IPS-15b (cell line): Measurements from ENCODE around the gene TSPAN12.

Source experiments
- H3K27me3 ChIP-seq: one replicate; pipeline ENCODE4 v1.6.1; 2013; ENCODE audit warnings: low read length; ENCODE audit not compliant: control insufficient read depth, insufficient read depth
- H3K36me3 ChIP-seq: one replicate; pipeline ENCODE4 v1.6.1; 2013; ENCODE audit warnings: low read length; ENCODE audit not compliant: control insufficient read depth, insufficient read depth
- H3K4me1 ChIP-seq: one replicate; pipeline ENCODE4 v1.6.1; 2013; ENCODE audit warnings: mild to moderate bottlenecking, low read length; ENCODE audit not compliant: control insufficient read depth, insufficient read depth
- H3K4me3 ChIP-seq: one replicate; pipeline ENCODE4 v1.5.1; 2013; ENCODE audit warnings: low read depth, low read length
- H3K9ac ChIP-seq: one replicate; pipeline ENCODE4 v1.6.1; 2013; ENCODE audit warnings: low read depth, mild to moderate bottlenecking, low read length
- H3K9me3 ChIP-seq: one replicate; pipeline ENCODE4 v1.6.1; 2013; ENCODE audit warnings: mild to moderate bottlenecking, low read length; ENCODE audit not compliant: control insufficient read depth, insufficient read depth

TSPAN12 gene

DNA sequence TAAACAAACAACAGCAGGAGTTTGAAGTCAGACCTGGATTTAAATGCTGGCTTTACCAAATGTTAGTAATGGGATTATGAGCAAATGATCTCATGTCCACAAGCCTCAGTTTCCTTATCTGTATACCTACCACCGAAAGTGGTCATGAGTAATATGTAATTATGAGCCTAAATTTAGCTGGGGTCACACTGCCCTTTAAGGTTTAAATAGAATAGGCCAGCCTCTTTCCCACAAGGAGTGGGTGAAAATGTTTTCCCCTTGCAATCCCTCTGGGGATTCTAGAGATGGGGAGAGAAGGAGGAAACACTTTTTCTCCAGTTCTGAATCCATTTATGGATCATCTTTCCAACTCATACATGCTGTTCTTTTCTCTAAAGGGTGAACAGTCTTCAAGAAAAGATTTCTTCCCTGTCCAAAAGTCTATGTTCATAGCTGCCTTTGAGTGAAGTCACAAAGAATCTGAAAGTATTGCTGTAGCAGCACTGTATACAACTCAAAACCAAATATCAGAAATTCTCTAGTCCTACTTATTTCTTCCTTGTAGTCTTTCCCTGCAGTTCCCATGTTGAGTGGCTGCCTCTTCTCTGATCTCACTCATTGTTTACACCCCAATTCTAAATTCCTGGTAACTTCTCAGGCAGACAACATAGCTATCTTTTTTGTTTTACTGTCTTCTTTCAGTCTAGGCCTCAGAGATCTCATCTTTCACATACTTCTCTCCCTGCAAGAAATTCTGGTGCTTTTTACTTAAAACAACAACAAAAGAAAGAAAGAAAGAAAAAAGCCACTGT is 7.4 kb upstream of the TSPAN12 start:
- Histone ChIP-seq H3K4me3 (no peak overlapping the region), H3K4me1 (no peaks in the 10 kb centered on the region), H3K36me3 (no peaks in the 10 kb centered on the region), H3K9me3 (no peaks in the 10 kb centered on the region), H3K27me3 (no peaks in the 10 kb centered on the region), H3K9ac (no peak overlapping the region)

DNA sequence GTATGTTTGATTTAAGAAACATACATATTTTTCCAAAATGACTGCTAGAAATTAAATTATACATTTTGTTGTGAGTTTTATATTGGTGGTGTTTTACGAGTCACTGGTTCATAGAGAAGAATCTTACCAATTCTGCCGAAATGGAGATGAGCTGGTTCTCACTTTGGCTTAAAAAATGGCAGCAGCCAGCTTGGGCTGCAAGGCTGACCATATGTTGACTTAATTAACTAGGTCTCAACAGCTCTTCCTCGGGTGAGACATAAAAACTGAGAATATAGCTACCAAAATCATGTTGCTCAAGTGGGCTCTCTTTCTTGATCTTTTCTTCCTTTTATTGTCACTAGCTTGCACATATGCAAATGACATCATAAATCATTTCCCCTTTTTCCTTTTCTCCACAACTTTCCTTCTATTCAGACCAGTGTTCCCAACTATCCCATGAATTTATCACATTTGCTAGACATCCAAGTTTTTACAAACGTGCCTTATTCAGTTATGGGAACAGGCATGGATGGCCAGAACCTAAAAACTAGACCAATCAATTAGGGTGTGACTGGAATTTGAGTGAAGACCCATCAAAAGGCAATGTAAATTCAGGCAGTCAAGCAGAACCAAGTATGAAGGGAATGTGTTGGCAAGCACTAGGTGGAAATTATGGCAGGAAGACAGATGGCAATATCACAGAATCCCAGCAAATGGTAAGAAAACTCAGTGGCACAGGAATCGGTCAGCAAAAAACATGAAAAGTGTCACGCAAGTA is 6.4 kb upstream of the TSPAN12 start:
- no peaks in the 10 kb centered on the region for H3K9me3 ChIP-seq
- H3K4me1 ChIP-seq = no peaks in the 10 kb centered on the region
- H3K27me3 ChIP-seq = peaks cover 5% of the 10 kb centered on the region
- H3K9ac ChIP-seq = no peak overlapping the region
- no peaks in the 10 kb centered on the region for H3K36me3 ChIP-seq
- no peak overlapping the region for H3K4me3 ChIP-seq

DNA sequence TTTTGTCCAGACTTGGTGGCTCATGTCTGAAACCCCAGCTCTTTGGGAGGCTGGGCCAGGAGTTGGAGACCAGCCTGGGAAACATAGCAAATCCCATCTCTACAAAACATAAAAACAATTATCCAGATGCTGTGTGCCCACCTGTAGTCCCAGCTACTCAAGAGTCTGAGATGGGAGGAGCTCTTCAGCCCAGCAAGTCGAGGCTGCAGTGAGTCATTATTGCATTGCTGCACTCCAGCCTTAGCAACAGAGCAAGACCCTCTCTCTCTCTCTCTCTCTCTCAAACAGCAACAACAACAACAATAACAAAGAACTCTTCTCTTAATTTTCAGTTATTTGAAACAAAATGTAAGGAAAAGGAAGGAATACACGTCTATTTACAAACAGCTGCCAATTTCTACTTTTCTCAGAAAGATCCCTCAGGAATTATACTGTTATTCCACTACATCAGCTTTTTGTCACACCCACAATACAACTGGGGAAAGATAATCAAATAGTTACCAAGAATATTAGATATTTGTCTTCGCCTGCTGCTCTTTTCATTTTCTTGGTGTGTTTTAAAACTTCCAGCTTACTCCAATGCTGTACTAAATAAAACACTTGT is 5.1 kb upstream of the TSPAN12 start:
- no peaks in the 10 kb centered on the region for H3K36me3 ChIP-seq
- no peak overlapping the region for H3K4me3 ChIP-seq
- no peaks in the 10 kb centered on the region for H3K4me1 ChIP-seq
- H3K9ac ChIP-seq = no peak overlapping the region
- no peaks in the 10 kb centered on the region for H3K9me3 ChIP-seq
- H3K27me3 ChIP-seq = peaks cover 9% of the 10 kb centered on the region

DNA sequence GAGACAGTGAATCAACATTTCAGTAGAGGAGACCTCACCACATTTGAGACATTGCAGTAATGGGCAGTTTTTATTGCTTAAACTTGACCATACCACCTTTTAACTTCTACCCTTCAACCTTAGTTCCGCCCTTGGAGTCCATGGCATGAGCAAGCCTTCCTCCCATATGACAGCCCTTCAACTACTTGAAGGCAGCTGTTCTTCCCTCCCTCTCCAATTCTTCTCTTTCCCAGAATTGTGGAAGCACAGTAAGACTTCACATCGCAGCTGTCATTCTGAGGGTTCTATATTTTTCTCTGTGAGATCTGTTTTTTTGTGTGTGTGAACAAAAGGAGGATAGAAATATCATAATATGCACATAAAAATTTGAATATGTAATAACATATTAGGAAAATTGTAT is 2.2 kb upstream of the TSPAN12 start:
- Histone ChIP-seq H3K9ac (no peak overlapping the region), H3K9me3 (no peaks in the 10 kb centered on the region), H3K4me1 (peaks cover 3% of the 10 kb centered on the region), H3K27me3 (peaks cover 9% of the 10 kb centered on the region), H3K4me3 (no peak overlapping the region), H3K36me3 (no peaks in the 10 kb centered on the region)

DNA sequence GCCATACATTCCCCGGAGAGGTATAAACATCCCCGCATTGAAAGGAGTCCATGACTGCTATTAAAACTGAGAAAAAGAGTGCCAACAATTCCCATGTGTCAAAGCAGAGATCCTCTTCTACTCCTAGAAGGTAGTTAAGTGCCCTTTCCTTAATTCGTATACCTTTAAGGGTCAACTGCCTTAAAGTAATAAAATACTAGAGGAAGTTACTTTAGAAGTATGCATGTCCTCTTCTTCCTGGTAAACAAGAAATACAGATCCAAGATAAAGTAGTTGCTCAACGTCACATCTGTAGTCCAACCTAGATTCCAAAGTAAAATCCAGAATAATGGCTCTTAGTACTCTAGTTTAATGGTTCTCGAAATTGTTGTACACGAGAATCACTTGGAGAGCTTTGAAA is 1.5 kb upstream of the TSPAN12 start:
- Histone ChIP-seq H3K36me3 (no peaks in the 10 kb centered on the region), H3K27me3 (peaks cover 9% of the 10 kb centered on the region), H3K4me3 (no peak overlapping the region), H3K4me1 (peaks cover 3% of the 10 kb centered on the region), H3K9ac (no peak overlapping the region), H3K9me3 (no peaks in the 10 kb centered on the region)

DNA sequence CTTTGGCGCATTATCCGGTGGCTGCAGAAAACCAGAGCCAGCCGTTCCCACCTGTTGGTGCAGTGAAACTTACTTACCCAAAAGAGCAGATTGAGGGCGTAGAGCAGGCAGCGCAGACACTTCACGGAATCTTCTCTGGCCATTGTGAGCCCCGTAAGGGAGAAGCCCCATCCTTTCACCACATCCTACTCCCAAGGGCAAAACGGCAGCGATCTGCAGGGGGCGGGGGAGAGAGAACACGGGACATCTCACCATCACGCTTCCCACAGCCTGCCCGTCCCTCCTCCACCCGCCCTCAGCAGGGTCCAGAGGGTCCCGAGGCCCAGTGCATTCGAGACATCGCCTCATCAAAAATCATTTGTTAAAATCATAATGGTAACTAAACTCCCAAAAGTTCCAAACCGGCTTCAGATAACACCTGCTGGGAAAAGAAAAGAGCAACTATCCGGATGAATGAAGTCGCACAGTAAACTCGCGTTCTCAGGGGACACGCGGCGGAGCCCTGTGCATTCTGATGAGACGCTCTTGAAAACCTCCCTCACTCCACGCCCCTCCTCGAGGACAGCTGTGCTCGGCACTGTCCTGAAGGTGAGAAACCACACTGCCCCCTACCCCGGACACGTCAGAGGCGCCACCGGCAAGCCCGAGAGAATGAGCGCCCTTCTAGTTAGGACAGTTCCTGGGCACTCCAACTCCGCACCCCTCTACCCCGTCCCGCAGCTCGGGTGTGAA is 1.2 kb downstream of the TSPAN12 start:
- Histone ChIP-seq H3K27me3 (peaks cover 9% of the 10 kb centered on the region), H3K36me3 (no peaks in the 10 kb centered on the region), H3K4me3 (peak overlapping the region; percentile 60), H3K4me1 (peaks cover 3% of the 10 kb centered on the region), H3K9me3 (no peaks in the 10 kb centered on the region), H3K9ac (no peak overlapping the region)

DNA sequence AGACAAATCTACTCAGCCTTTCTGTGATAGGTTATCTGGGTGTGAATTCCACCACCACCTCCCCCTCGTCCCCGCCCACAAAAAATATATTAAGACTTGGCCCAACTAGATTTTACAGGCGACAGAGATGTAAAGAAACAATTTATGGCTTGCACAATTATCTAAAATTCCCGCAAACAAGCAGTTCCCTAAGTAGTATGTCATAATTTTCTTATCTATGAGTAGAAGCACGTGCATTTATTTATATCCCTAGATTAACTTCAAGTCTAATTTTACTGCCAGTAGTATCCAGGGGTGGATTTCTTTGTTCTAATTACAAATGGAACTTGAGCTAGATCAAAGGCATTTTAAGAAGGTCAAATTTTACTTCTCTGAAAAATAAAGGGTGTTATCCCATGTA is 1.7 kb downstream of the TSPAN12 start:
- peak overlapping the region; percentile 60 for H3K4me3 ChIP-seq
- H3K27me3 ChIP-seq = peaks cover 9% of the 10 kb centered on the region
- peaks cover 3% of the 10 kb centered on the region for H3K4me1 ChIP-seq
- H3K9me3 ChIP-seq = no peaks in the 10 kb centered on the region
- H3K36me3 ChIP-seq = no peaks in the 10 kb centered on the region
- H3K9ac ChIP-seq = no peak overlapping the region

DNA sequence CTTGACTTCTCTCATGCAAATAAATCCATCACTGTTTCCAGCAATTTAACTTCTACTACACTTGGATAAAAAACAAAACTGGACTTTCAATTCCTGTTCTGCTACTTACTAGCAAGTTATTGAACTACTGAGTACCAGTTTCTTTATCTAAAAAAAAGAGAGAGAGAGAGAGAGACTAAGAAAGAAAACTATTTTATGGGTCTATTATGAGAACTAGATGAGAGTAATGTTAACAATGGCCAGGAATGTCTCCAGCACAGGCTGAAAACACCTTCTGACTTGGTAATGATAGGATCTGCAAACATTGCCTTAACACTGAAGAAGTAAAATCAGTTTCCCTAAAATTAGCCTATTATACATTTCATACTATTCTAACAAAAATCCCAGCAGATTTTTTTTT is 5.2 kb downstream of the TSPAN12 start:
- Histone ChIP-seq H3K27me3 (no peaks in the 10 kb centered on the region), H3K4me3 (no peak overlapping the region), H3K9me3 (no peaks in the 10 kb centered on the region), H3K36me3 (no peaks in the 10 kb centered on the region), H3K9ac (no peak overlapping the region), H3K4me1 (peaks cover 3% of the 10 kb centered on the region)

DNA sequence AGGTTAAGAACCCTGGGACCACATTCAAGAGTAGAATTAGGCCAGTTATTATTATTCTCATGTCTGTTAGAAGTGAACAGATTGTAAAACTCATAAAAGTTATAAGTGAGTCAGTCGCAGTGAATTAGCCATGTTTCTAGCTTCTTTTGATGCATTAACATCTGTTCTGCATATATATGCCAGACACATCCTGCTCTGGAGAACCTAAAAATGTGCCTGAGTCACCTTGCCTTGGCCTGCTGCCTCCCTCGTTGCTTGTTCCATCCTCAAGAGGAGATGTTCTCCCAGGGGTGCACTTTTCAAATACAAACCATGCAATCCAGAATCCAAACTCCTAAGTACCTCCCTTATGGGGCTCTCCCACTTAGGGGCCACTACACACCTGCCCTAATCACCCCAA is 14.8 kb downstream of the TSPAN12 start:
- H3K9ac ChIP-seq = no peak overlapping the region
- H3K36me3 ChIP-seq = no peaks in the 10 kb centered on the region
- no peak overlapping the region for H3K4me3 ChIP-seq
- peaks cover 18% of the 10 kb centered on the region for H3K4me1 ChIP-seq
- H3K27me3 ChIP-seq = no peaks in the 10 kb centered on the region
- H3K9me3 ChIP-seq = no peaks in the 10 kb centered on the region

DNA sequence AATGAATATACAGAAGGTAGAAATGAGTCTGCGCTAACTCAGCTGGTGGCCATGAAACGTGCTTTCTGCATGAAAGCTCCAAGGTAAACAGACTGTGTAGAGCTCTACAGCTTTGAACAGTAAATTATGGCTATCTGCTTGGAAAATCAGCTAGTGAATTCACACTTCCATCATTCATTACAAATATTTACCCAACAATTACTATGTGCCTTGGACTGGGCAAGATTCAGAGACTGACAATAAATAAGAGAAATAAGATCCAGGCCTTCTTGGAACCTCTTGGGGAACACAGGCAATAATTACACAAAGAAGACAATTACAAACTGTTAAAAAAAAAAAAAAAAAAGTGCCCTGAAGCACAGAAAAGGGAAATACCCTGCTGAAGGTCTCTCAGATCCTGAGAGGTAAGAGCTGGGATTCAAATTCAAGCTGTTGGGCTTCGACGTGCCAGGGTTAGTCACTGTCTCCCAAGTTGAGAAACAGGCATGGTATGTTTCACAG is 15.8 kb downstream of the TSPAN12 start:
- no peak overlapping the region for H3K9ac ChIP-seq
- H3K4me1 ChIP-seq = peaks cover 21% of the 10 kb centered on the region
- no peaks in the 10 kb centered on the region for H3K27me3 ChIP-seq
- H3K36me3 ChIP-seq = no peaks in the 10 kb centered on the region
- no peaks in the 10 kb centered on the region for H3K9me3 ChIP-seq
- no peak overlapping the region for H3K4me3 ChIP-seq

DNA sequence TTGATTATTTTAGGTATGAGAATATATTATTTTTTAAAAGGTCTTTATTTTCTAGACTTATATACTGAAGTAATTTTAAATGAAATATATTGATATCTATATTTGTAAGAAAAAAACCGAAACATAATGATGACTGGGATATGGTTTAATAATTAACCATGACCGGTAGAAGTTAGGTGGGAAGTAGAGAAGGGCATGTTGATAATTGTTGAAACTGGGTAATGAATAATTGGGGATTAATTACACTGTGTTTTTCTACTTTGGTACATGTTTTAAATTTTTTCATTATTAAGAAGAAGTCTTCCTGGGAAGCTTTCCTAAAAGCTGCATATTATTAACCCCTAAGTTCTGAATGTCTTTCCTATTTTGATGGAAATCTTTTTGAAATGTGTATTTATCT is 16.3 kb downstream of the TSPAN12 start:
- H3K4me1 ChIP-seq = peaks cover 21% of the 10 kb centered on the region
- no peak overlapping the region for H3K4me3 ChIP-seq
- no peaks in the 10 kb centered on the region for H3K36me3 ChIP-seq
- no peaks in the 10 kb centered on the region for H3K27me3 ChIP-seq
- H3K9me3 ChIP-seq = no peaks in the 10 kb centered on the region
- H3K9ac ChIP-seq = no peak overlapping the region
